SIG-M5 treated with dmso at 0.1 percent for 504 hours (cell line): ENCODE measurements around the gene GPRC6A.

Experiments used
- DNase-seq: peaks from one replicate; lab custom pipeline; 2025; ENCODE audit not compliant: unreplicated experiment; lab: John Stamatoyannopoulos, UW

GPRC6A gene

DNA sequence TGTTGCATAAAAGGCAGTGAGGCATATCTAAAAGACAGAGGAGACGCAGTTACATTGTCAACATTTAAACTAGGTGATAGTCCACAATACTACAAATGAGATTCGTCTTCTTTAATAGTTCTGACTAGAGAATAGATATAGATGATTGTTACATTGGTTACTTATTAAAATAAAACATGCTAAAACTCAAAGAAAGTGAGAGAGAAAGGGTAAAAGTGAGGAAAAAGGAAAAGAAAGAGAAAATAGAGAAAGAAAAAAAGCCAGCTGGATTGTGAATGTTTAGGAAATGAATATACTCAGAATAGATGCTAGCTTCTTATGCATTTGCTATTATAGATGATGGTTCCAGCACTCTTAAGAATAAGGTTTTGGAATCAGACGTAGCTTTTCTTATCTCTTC is 35.7 kb downstream of the GPRC6A start:
- DNase-seq: no peak

DNA sequence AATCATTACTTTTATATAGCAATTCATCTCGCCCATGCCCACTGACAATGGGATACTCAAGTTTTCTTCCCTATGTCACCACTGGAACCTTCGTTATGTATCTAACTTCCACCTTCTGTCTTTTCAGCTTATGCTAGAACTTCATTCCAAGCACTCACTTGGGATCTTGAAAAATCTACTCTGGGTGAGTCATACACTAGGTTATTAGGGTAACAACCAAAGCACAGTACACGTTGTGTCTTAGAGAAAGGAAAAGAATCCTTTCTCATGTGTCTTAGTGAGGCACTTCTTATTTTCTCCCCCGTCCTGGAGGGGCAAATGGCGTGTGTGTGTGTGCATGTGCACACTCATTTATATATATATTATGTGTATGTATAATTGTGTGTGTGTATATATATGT is 45.0 kb downstream of the GPRC6A start:
- no peak for DNase-seq

DNA sequence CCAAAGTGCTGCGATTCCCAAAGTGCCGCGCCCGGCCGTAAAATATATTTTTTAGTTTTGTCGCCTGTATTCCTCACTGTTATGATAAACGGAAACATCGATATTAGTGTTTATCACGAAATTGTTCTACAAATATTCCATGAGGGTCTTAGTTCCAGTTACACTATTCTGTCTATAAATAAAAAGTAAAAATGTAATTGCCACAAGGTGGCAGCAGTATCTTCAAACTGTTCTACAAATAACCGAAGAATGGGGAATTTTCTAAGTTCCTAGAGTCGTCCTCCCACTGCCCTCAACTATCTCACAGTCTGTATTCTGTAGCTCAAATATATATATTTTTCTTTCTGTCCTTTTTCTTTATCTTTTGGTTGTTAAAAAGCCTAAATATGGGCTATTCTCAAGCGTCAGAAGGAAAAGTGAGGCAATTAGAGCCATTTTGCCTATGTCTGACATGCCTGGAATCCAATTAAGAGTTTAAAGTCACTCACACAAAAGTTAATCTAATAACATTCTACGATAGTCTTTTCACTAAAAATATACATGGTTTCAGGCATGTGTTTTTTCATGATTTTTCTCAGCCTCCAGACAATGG is 49.2 kb downstream of the GPRC6A start:
- peak; percentile 17 for DNase-seq

DNA sequence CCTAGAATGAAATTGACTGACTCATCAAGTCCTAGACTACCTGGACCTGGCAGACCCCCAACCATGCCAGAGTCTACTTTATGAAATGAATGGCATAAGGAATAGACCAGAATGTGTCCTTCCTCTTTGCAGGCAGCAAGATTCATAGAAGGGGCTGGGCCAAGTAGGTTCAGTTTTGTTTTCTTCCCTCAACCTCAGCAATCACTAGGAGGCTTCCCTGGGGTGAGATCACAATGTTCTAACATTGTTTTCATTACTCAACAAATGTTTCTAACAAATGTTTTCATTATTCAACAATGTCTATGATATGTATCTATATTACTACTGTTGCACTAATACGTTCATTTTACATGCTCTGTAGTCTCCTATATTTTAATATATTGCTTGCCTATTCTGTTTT is 55.0 kb downstream of the GPRC6A start:
- no peak for DNase-seq

DNA sequence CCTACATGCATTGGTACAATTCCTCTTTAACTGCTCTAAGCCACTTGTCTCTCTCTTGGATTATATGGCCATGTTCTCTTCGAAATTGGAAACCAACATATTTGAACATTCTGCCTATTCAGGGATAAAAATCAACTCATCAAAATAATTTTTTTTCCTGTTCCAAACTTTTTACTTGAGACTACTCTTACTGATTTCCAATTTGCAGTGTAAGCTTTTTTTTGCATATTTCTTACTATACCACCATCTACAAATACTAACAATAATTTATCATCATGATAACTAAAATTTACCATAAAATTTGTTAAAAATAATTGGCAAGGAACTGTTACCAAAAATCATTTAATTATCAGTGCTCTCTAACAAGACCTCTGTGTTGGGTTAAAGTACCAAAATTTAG is 56.4 kb downstream of the GPRC6A start:
- DNase-seq: no peak

DNA sequence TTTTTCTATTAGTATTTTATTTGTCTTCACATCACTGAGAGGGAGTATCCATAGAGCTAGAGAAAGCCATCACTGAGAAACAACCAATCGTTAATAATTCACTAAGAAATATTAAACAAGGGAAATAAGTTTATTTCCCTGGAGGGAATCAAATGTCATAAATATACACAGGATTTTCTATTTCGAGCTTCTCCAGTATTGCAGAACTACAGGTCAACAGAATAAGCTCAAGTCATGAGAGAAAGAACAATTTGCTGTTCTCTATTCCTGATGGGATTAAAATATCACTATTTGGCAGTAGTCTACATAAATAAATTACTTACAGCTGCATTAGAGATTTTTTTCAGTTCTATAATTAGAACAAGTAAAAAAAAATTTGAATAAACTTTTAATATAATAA is 61.2 kb downstream of the GPRC6A start:
- DNase-seq: no peak

DNA sequence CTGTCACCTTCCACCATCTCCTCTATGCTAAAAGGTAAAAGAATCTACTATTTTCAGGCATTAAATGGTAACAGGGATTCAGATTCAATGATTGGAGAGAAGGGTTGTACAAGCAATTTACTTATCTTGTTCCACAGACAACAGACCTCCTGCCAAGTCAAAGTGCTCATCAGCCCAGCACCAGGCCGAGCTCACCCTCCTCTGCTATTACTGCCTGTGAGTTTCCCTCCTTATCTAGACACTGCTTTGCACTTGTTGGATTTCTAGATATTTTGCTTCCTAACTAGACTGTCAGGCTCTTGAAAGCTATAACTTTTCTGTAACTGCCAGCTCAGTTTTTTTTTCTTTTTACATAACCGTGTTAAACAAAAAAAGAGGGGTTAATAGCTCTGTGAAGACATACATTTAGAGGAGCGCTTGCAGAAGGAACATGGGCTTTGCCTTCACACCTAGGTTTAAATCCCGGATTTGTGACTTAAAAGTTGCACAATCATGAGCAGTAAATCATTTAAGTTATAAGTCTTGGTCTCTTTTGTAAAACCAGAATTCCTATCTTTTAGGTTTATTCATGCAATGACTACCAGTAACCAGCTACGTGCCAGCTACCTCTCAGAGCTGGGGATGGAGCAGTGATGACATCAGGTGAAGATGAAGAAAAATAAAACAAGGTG is 62.2 kb downstream of the GPRC6A start:
- no peak for DNase-seq

DNA sequence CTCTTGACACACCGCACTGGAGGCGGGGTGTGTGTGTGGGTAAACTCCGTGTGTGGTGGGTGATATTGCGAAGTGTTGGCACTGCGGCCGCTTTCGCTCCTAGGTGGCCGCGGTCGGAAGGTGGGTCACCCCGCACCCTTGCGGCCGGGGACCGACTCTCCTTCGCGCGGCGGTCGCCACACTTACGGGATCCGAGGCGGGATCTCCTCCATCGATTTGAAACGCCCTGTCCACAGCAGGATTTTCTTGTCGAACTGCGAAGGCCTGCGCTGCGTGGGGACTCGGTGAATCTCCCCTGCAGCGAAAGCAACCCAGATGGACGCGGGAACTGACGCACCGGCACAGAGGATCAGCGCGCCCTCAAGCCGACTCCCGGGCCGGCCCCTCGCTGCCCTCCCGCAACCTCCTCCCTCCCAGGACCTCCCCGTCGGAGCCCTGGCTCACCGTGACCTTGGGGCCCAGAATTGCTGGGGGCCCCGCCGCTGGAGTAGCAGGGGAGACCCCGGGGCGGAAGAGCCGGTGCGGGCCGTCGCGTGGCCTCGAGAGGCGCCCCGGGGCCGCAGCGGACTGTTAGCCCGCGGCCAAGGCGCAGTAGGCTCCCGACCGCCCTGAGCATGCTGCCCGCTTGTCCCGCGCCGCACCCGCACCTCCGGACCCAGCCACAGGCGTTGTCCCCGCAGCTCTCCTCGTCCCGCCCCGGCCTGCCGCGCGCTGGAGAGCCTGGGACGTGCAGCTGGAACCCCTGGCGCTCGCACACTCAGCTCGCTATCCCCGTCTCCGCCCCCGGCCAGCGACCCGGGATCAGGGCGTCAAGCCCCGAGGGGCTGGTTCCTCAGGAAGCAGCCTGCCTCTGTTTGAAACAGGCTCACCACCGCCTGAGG is 63.7 kb downstream of the GPRC6A start, which contains the start of gene FAM162B:
Gene FAM162B (minus strand): TSS at position 759 of the 881 bp plus-strand sequence. CDS start 143 bp downstream, at position 616.
- DNase-seq: no peak

DNA sequence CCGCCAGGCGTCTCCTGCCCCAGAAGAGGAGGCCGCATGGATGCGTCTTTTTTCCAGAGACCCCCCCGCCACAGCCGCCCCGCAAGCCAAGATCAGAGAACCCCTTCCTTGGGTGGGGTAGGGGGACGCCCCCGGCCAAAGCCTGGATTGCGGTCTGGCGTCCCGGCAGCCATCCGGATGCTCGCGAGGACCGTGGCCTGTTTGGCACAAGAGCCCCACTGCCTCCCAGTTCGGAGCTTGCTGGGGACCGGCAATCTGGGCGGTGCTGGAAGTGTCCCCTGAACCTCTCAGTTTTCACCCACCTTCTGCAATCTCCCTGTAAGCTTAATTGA is 64.3 kb downstream of the GPRC6A start:
- DNase-seq: no peak

DNA sequence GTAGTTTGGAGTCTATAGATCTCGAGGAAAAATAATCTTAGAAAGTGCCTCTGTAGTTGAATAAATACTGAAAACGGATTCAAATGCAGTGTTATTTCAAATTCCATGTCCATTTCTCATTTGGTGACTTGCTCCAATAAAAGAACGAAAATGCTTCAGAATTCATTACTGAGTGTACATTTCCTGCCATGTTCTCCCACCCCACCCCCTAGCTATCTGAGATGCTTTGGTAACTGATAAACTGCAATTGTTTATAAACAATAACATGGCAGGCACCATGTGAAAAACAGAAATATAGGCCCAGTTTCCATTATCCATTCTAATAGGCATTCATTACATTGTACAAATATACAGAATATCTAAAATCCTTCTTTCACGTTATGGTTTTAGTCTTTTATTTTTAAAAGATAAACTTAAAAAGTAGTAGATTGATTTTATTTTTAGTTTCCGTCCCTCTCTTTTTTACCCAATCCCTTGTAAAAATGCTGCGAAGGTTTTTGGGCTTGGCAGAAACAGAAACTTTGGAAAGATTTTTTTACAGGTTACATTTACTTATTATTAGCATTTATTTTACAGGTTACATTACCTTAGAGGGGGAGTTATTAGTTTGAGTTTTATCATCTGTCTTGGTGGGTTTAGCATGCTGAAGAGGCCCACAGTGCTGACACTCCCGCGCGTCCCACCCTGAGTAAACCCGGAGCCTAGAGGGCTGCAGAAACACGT is 64.8 kb downstream of the GPRC6A start:
- DNase-seq: no peak

DNA sequence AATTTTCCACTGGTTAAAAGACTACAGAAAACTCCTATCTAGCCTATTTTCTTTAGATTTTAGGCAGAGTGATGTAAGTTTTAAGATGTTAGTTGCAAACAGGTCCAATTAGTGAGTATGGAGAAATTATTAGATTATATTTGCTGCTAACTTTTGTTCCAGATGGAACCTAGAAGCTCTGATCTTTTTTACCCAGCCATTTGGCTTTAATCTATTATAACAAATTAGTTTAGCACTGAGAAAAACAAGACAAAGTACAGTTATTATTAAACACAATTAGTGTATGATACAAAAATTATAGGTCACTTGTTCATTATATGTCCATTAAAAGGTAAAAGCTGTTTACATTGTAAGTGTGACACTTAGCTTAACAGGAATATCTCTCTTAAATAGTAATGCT is 65.8 kb downstream of the GPRC6A start:
- DNase-seq: no peak

DNA sequence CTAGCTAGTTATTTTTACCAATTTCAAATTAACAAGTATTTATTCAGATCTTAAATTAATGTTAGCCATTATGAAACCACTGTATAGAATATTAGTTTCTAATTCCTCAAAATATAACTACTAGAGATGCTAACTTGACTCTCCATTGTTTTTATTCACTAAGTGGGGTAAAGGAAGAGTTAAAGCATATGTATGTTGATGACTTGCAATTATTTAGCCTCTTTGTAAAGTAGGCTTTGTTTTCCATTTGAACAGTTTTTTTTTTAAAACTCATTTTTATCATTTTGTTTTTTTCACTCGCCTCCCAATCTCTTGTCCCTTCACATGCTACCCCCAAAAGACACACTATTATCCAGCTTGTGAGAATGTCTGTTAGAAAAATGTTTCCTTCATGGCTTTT is 66.6 kb downstream of the GPRC6A start:
- DNase-seq: no peak

DNA sequence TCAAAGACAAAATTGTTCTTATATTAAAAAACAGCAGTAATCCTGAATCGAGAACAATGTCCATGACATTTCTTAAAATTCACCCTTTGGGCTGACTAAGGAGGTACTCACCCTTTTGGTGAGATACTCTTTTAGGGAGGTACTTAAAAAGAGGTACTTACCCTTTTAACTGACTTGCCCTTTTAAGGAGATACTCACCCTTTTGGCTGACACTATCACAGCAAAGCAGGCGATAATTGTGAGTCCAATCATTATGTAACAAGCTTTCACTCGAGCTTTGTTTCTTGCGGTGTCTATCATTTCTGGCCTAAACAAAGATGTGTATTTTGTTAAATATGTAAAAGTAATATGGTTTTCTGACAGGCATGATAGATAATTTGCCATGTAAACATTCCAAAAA is 67.1 kb downstream of the GPRC6A start:
- no peak for DNase-seq

DNA sequence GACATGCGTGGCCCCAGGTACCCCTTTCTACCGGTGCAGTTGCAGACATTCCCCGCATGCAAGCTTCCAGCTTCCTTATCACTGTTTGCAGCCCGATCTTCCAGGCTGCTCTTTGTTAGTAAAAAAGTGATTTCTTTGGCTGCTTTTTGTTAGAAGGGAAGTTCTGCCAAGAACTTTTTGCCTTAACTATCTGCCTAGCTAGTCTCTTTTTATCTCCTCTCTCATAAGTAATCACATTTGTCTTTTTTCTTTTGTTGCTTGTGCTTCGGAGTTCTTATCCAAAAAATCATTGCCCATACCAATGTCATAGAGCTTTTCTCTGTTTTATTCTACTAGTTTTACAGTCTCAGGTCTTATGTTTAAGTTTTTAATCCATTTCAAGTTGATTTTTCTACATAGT is 83.7 kb downstream of the GPRC6A start:
- DNase-seq: no peak
